GM12878 (cell line): ENCODE measurements around the gene TBKBP1. TPM values are rescaled to one million over a fixed set of nuclear protein-coding genes. Genes with fewer than 3 reads are reported as not detected.

Source experiments
- ATF7 ChIP-seq: fragments of 450-650 bp; IDR thresholded peaks from 2 replicates; pipeline ENCODE4 v1.6.1; 2016; ENCODE audit warnings: low read depth, mild to moderate bottlenecking
- CREB1 ChIP-seq: IDR thresholded peaks from 2 replicates; pipeline ENCODE4 v1.6.1; 2012; ENCODE audit warnings: low read depth, mild to moderate bottlenecking, inconsistent platforms
- EED ChIP-seq: sonication (generic); IDR thresholded peaks from 2 replicates; pipeline ENCODE4 v1.6.1; 2016; ENCODE audit warnings: antibody characterized with exemption, low read depth
- EP300 ChIP-seq, 2 experiments: fragments of 150-350 bp in 1 of 2; IDR thresholded peaks; 2 replicates each; pipeline ENCODE4 v1.6.1; 2011 to 2012; ENCODE audit warnings: low read depth in 2 of 2, low read length in 2 of 2, borderline replicate concordance in 1 of 2, improper control_type of control experiment in 1 of 2, inconsistent platforms in 1 of 2; ENCODE audit not compliant: control insufficient read depth in 1 of 2
- GATAD2B ChIP-seq: fragments of 450-650 bp; conservative IDR thresholded peaks from 2 replicates; pipeline ENCODE4 v1.6.1; 2017; ENCODE audit warnings: low read depth, mild to moderate bottlenecking, moderate library complexity
- HCFC1 ChIP-seq: fragments of 150-350 bp; IDR thresholded peaks from 2 replicates; pipeline ENCODE4 v1.6.1; 2014; ENCODE audit warnings: low read length
- IKZF1 ChIP-seq: fragments of 450-650 bp; conservative IDR thresholded peaks from 2 replicates; pipeline ENCODE4 v1.6.1; 2017; ENCODE audit warnings: antibody characterized with exemption, mild to moderate bottlenecking
- IKZF2 ChIP-seq, 2 experiments: fragments of 450-650 bp; IDR thresholded peaks; 2 replicates each; pipeline ENCODE4 v1.6.1; 2017; ENCODE audit warnings: mild to moderate bottlenecking in 2 of 2, moderate library complexity in 2 of 2
- KAT2A ChIP-seq: conservative IDR thresholded peaks from 2 replicates; pipeline ENCODE4 v1.6.1; 2011; ENCODE audit warnings: low read depth, low read length; ENCODE audit not compliant: control insufficient read depth
- MEF2A ChIP-seq: IDR thresholded peaks from 2 replicates; pipeline ENCODE4 v1.6.1; 2011; ENCODE audit warnings: low read depth, mild to moderate bottlenecking, low read length, moderate library complexity; ENCODE audit not compliant: insufficient read depth
- MTA2 ChIP-seq: fragments of 450-650 bp; IDR thresholded peaks from 2 replicates; pipeline ENCODE4 v1.6.1; 2016; ENCODE audit warnings: low read depth, mild to moderate bottlenecking, moderate library complexity
- NR2F1 ChIP-seq: fragments of 450-650 bp; conservative IDR thresholded peaks from 2 replicates; pipeline ENCODE4 v1.6.1; 2017; ENCODE audit warnings: mild to moderate bottlenecking
- PAX5 ChIP-seq: IDR thresholded peaks from 2 replicates; pipeline ENCODE4 v1.6.1; 2011; ENCODE audit warnings: low read depth, low read length, borderline replicate concordance
- RUNX3 ChIP-seq: IDR thresholded peaks from 2 replicates; pipeline ENCODE4 v1.6.1; 2012; ENCODE audit warnings: low read length, inconsistent platforms
- SMARCA5 ChIP-seq: fragments of 450-650 bp; IDR thresholded peaks from 2 replicates; pipeline ENCODE4 v1.6.1; 2017; ENCODE audit warnings: mild to moderate bottlenecking
- ZNF207 ChIP-seq: fragments of 450-650 bp; IDR thresholded peaks from 2 replicates; pipeline ENCODE4 v1.6.1; 2014; ENCODE audit warnings: antibody characterized with exemption, mild to moderate bottlenecking, borderline replicate concordance
- polyA plus RNA-seq, 11 experiments: library from polyadenylated mRNA; depleted of rRNA in 4 of 11; unstranded in 6 of 11; stranded (reverse) in 5 of 11; fragments of >200 nt; fragmentation: Nextera tagmentation in 4 of 11; fragmentation: Illumina TruSeq in 1 of 11; extraction: Ambion mirVana in 4 of 11; extraction: Trizol in 1 of 11; gene quantifications; 1 replicate in 1 of 11; 2 replicates in 10 of 11; pipeline versions ENCODE4 v1.2.1 to v1.2.3, GENCODE V29; 2011 to 2016; ENCODE audit warnings: inconsistent platforms in 2 of 11, missing spikeins in 2 of 11, low read depth in 1 of 11
- total RNA-seq, 4 experiments: library from RNA; depleted of rRNA in 3 of 4; stranded (reverse); fragments of >200 nt in 3 of 4; fragmentation: Illumina TruSeq in 1 of 4; extraction: Trizol in 1 of 4; gene quantifications; 2 replicates each; pipeline versions ENCODE4 v1.2.1 to v1.2.3, GENCODE V29; 2013 to 2021
- TF ChIP-seq, protein P1 (sequence below): fragments of 450-650 bp; formaldehyde crosslinking; IDR thresholded peaks from 2 replicates; pipeline ENCODE4 v1.4.0; 2020; ENCODE audit warnings: mild to moderate bottlenecking, moderate library complexity

TBKBP1 gene
- total and polyA plus RNA-seq, 10 of the 15 experiments (the other 5 are each of a cell fraction or from before 2014, with no cell fraction given) = 0.11 to 2.7 (median 0.74) TPM; not detected in 3

DNA sequence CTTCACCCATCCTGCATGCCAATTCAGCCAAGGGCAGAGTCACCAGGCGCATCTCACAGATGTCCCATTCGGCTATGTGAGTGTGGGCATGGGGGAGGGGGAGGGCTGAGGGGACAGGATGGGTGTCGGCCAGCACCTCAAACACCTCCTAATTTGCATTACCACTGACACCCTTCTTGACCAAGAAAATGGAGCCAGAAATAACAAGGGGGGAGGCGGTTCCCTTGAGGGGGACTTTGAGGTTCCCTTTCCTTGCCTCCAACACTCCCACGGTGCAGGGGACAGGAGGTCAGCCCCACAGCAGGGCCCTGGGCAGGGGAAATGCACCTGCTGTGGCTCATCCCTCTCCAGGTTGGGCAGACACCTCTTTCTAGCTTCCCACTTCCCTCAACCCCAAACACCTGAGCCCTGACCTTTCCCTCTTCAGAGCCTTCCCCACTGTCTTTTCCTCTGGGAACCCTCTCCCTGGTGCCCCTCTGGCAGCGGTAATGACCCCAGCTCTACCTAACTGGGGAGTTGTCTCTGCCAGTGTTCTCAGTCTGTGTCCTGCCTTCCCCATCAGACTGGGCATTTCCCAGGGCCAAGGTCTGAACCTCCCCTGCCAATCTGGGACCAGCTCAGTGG lies 20.9 kb downstream of the TBKBP1 start (continued):
- TF ChIP-seq, protein P1, sequence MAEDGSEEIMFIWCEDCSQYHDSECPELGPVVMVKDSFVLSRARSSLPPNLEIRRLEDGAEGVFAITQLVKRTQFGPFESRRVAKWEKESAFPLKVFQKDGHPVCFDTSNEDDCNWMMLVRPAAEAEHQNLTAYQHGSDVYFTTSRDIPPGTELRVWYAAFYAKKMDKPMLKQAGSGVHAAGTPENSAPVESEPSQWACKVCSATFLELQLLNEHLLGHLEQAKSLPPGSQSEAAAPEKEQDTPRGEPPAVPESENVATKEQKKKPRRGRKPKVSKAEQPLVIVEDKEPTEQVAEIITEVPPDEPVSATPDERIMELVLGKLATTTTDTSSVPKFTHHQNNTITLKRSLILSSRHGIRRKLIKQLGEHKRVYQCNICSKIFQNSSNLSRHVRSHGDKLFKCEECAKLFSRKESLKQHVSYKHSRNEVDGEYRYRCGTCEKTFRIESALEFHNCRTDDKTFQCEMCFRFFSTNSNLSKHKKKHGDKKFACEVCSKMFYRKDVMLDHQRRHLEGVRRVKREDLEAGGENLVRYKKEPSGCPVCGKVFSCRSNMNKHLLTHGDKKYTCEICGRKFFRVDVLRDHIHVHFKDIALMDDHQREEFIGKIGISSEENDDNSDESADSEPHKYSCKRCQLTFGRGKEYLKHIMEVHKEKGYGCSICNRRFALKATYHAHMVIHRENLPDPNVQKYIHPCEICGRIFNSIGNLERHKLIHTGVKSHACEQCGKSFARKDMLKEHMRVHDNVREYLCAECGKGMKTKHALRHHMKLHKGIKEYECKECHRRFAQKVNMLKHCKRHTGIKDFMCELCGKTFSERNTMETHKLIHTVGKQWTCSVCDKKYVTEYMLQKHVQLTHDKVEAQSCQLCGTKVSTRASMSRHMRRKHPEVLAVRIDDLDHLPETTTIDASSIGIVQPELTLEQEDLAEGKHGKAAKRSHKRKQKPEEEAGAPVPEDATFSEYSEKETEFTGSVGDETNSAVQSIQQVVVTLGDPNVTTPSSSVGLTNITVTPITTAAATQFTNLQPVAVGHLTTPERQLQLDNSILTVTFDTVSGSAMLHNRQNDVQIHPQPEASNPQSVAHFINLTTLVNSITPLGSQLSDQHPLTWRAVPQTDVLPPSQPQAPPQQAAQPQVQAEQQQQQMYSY = no peak
- no peak for TF ChIP-seq KAT2A
- peak; percentile 16; the same call in 1 of the 2 replicates for TF ChIP-seq ATF7
- TF ChIP-seq HCFC1 = no peak
- peak; percentile 59; the same call in 1 of the 2 replicates for TF ChIP-seq RUNX3
- no peak for TF ChIP-seq SMARCA5
- 0 out of 2 replicates have a peak, but pooled peaks have one; percentile 16 for TF ChIP-seq ZNF207
- peak; percentile 62 for TF ChIP-seq MTA2
- TF ChIP-seq IKZF1 = peak; percentile 89
- TF ChIP-seq IKZF2 (IDR thresholded peaks at IDR 0.05) = peak; percentile 71 to 78; a peak in 2 of 4 replicates
- no peak for TF ChIP-seq EED
- TF ChIP-seq MEF2A = peak; percentile 45; the same call in 1 of the 2 replicates
- TF ChIP-seq CREB1 = no peak
- peak; percentile 30; the same call in 1 of the 2 replicates for TF ChIP-seq PAX5
- TF ChIP-seq GATAD2B = peak; percentile 62; the same call in 1 of the 2 replicates
- peak; percentile 80 for TF ChIP-seq NR2F1
- peak in 1 of 2 experiments; percentile 57; a peak in 1 of 4 replicates for TF ChIP-seq EP300 (IDR thresholded peaks at IDR 0.05; ENCODE audit: borderline replicate concordance in 1 of 2, control insufficient read depth in 1 of 2, low read depth in 2 of 2, low read length in 2 of 2)
